Astrocyte (in vitro differentiated cells and primary cell): ENCODE measurements around the gene GMDS.
A peak's percentile ranks its signal among the peaks of the same experiment; 100 is the strongest.

Source experiments
- CTCF ChIP-seq: IDR thresholded peaks from 2 replicates; pipeline ENCODE4 v1.5.1; 2011; ENCODE audit warnings: low read depth, mild to moderate bottlenecking, inconsistent platforms, low read length, moderate library complexity; ENCODE audit not compliant: insufficient read depth
- EZH2 ChIP-seq: IDR thresholded peaks from 2 replicates; pipeline ENCODE4 v1.6.1; 2012; ENCODE audit warnings: mild to moderate bottlenecking, low read length, inconsistent platforms; ENCODE audit not compliant: insufficient read depth

- TF ChIP-seq CTCF (no peak), EZH2 (peak; percentile 87)
These were observed 625.5 kb downstream of the GMDS start for GRCh38 chr6:1619673-1620503.
